ENCODE measurements around the gene SUFU. TPM values are rescaled to one million over a fixed set of nuclear protein-coding genes. Genes with fewer than 3 reads are reported as not detected.

The SUFU gene
- total and polyA plus RNA-seq, 2 of the 4 experiments (the other 2 are of a cell fraction): 2.2 to 11.0 TPM

- peak within 1 kb of the TSS; percentile 85 for H2AFZ ChIP-seq (replicated peaks; ENCODE audit: low read length, poor library complexity)
- no peak within 1 kb of the TSS; the same call in 1 of the 2 replicates for H2BK20ac ChIP-seq (ENCODE audit: low read depth, low read length)
- H2AK5ac ChIP-seq (ENCODE audit: low read depth, low read length): peak within 1 kb of the TSS; percentile 92
- H3K4me2 ChIP-seq (ENCODE audit: low read depth, low read length): peak within 1 kb of the TSS; percentile 70
- H4K91ac ChIP-seq (ENCODE audit: insufficient read depth, low read depth, low read length): peak within 1 kb of the TSS; percentile 88
- no peaks in the 10 kb centered on the region for H3K27me3 ChIP-seq (ENCODE audit: control insufficient read depth, insufficient read depth, low read length)
- BruUV-seq (replicated peaks): no TSS peak
- H3K79me1 ChIP-seq (ENCODE audit: low read depth in 1 of 2, low read length in 2 of 2): peaks cover 0 to 35% of the 10 kb centered on the region in 2 experiments; a peak in 2 of 4 replicates
- DNase-seq (no peak), ATAC-seq (ENCODE audit: low read depth) (no peak)
- peak within 1 kb of the TSS; percentile 98 for H3K56ac ChIP-seq (ENCODE audit: extremely low read depth, insufficient read depth, low read length)
- TF ChIP-seq MAZ (IDR thresholded peaks at IDR 0.05; ENCODE audit: borderline replicate concordance, low read depth, low read length) (peak; percentile 11; the same call in 1 of the 2 replicates), USF2 (IDR thresholded peaks at IDR 0.05; ENCODE audit: low read depth, low read length) (no peak)
- peak within 1 kb of the TSS; percentile 92 for H2BK5ac ChIP-seq (ENCODE audit: low read depth, low read length, poor library complexity, severe bottlenecking)
- peaks cover 23% of the 10 kb centered on the region for H3K4me1 ChIP-seq (ENCODE audit: control insufficient read depth, insufficient read depth, low read length)
- peak within 1 kb of the TSS; percentile 98 for H2AK9ac ChIP-seq (replicated peaks; ENCODE audit: low read depth, low read length, poor library complexity)
- peak within 1 kb of the TSS; percentile 19; the same call in 2 of the 3 replicates for H2BK15ac ChIP-seq (ENCODE audit: low read depth, low read length)
- peak within 1 kb of the TSS; percentile 77 for H3K4me3 ChIP-seq (ENCODE audit: insufficient read depth, low read depth, low read length)
- intact Hi-C loops (cut with micrococcal nuclease) (loop anchor here (10.0 kb wide), 1 partner anchor 249 kb away; the partner anchor contains the start of gene NFKB2), in situ Hi-C loops (cut with MboI; ENCODE audit: low sequenced_read_pairs) (no loop called here), dilution Hi-C loops (cut with HindIII; ENCODE audit: low sequenced_read_pairs, unreplicated experiment) (no loop called here)
- H3K9ac ChIP-seq (ENCODE audit: low read depth, low read length): peak within 1 kb of the TSS; percentile 94
- H3K36me3 ChIP-seq (ENCODE audit: control insufficient read depth, insufficient read depth, low read length): peaks cover 16% of the 10 kb centered on the region
- H3K9me3 ChIP-seq (ENCODE audit: control insufficient read depth, insufficient read depth, low read length): no peaks in the 10 kb centered on the region
- POLR2A ChIA-PET (ENCODE audit: unreplicated experiment): interaction anchor here (0.6 to 1.9 kb wide), 2 partner anchors 13 to 32 kb away, joined by 3 to 14 read pairs; no protein-coding TSS in a partner anchor
- H3K18ac ChIP-seq (ENCODE audit: low read depth, low read length): peak within 1 kb of the TSS; percentile 61
- peak within 1 kb of the TSS; percentile 94 for H3K4ac ChIP-seq (ENCODE audit: low read depth, low read length)
- peak within 1 kb of the TSS; percentile 76 for H2BK120ac ChIP-seq (ENCODE audit: low read depth, low read length)
- CTCF ChIA-PET: no interaction called here
- H4K5ac ChIP-seq (ENCODE audit: low read depth, low read length): peak within 1 kb of the TSS; percentile 36
- peaks cover 19% of the 10 kb centered on the region for H3K9me1 ChIP-seq (ENCODE audit: insufficient read depth, low read length)
- H4K20me1 ChIP-seq (ENCODE audit: insufficient read depth, low read length): peaks cover 48% of the 10 kb centered on the region
- WGBS, 2 experiments (ENCODE audit: extremely low coverage in 2 of 2, insufficient read length in 1 of 2): 0% methylated on average over 44 of the region's 80 CpGs; no CpG with 5 or more reads in 1 of the 2 experiments
- H4K8ac ChIP-seq (ENCODE audit: low read depth in 2 of 2, low read length in 2 of 2): peak within 1 kb of the TSS; percentile 27 to 66; a peak in 3 of 4 replicates
- H3K27ac ChIP-seq (ENCODE audit: insufficient read depth, low read length): peak within 1 kb of the TSS; percentile 95
- H3K14ac ChIP-seq (replicated peaks; ENCODE audit: low read depth, low read length): peak within 1 kb of the TSS; percentile 85
- peak within 1 kb of the TSS; percentile 63 for H3K23ac ChIP-seq (ENCODE audit: low read depth, low read length)
Measured at GRCh38 chr10:102644066-102644645, 140.4 kb downstream of the SUFU start, which contains the start of gene TRIM8. Gene TRIM8, plus strand, starts transcription at chr10:102644479. Its CDS starts 139 bp downstream, at chr10:102644618.

Data from IMR-90 (cell line).